BLaER1 (cell line): ENCODE results near the gene TRAF4.
"Not testable (repeated sequence)": the region's sequence is repeated elsewhere in the genome, so short reads cannot be mapped to it uniquely, and the experiment has no call there.

Source experiments
- H3K27ac ChIP-seq: shearing (Covaris generic); formaldehyde crosslinking; 2 replicates; pipeline ENCODE4 v1.8.1; 2022
- H3K27me3 ChIP-seq: shearing (Covaris generic); formaldehyde crosslinking; 2 replicates; pipeline ENCODE4 v1.8.1; 2022
- H3K36me3 ChIP-seq: shearing (Covaris generic); formaldehyde crosslinking; 2 replicates; pipeline ENCODE4 v1.8.1; 2022
- H3K4me1 ChIP-seq: shearing (Covaris generic); formaldehyde crosslinking; 2 replicates; pipeline ENCODE4 v1.8.1; 2022
- H3K4me2 ChIP-seq: shearing (Covaris generic); formaldehyde crosslinking; 2 replicates; pipeline ENCODE4 v1.8.1; 2022
- H3K4me3 ChIP-seq: shearing (Covaris generic); formaldehyde crosslinking; 2 replicates; pipeline ENCODE4 v1.8.1; 2022
- H3K9ac ChIP-seq: shearing (Covaris generic); formaldehyde crosslinking; 2 replicates; pipeline ENCODE4 v1.8.1; 2022
- H3K9me3 ChIP-seq: shearing (Covaris generic); formaldehyde crosslinking; 2 replicates; pipeline ENCODE4 v1.8.1; 2022
- H4K20me1 ChIP-seq: shearing (Covaris generic); formaldehyde crosslinking; 2 replicates; pipeline ENCODE4 v1.8.1; 2022
- Cebpa-rat ChIP-seq: shearing (Covaris generic); IDR thresholded peaks from 2 replicates; pipeline ENCODE4 v1.8.1; 2022

Gene TRAF4

DNA sequence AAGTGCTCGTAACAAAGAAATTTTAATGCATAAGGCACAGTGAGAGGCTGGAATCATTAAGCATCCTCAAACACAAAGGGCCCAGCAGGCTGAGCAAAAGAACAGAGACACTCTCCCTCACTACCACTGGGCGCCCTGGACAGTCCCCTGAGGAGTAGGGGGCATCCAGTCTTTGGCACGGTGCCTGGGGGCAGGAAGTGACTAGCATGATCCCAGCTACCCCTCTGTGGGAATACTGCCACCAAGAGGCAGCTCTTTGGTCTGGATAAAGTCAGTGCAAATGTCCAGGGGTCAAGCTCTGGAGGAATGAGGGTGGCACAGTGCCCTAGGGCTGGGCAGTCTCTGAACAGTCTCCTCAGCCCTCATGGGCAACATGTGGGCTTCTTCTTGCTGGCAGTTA lies 29.5 kb upstream of the TRAF4 start:
- TF ChIP-seq Cebpa-rat: no peak
- Histone ChIP-seq H3K9ac (no peak overlapping the region), H3K27ac (no peak overlapping the region), H3K4me2 (no peak overlapping the region), H3K4me3 (no peak overlapping the region), H3K27me3 (no peaks in the 10 kb centered on the region), H3K36me3 (peaks cover 34% of the 10 kb centered on the region), H3K9me3 (no peaks in the 10 kb centered on the region), H4K20me1 (peaks cover 26% of the 10 kb centered on the region), H3K4me1 (peaks cover 66% of the 10 kb centered on the region)

DNA sequence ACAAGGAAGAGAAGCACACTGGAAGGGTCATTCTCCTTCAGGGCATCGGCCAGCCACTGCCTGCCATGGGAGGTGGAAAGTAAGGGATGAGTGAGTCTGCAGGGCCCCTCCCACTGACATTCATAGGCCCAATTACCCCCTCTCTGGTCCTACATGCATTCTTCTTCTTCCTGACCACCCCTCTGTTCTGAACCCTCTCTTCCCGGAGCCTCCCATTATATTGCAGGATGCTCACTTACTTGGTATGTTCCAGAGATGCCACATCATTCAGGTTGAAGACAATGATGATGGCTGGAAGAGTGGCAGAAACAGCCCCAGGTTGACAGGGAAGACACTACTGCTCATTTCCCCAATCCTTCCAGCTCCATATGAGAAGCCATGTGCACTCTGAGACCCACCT lies 28.6 kb upstream of the TRAF4 start:
- no peaks in the 10 kb centered on the region for H3K9me3 ChIP-seq
- no peak for TF ChIP-seq Cebpa-rat
- no peak overlapping the region for H3K9ac ChIP-seq
- no peaks in the 10 kb centered on the region for H3K27me3 ChIP-seq
- no peak overlapping the region for H3K27ac ChIP-seq
- H3K4me1 ChIP-seq: peaks cover 58% of the 10 kb centered on the region
- H4K20me1 ChIP-seq: peaks cover 30% of the 10 kb centered on the region
- H3K4me3 ChIP-seq: no peak overlapping the region
- H3K36me3 ChIP-seq: peaks cover 34% of the 10 kb centered on the region
- peak overlapping the region; percentile 98; the same call in 1 of the 2 replicates for H3K4me2 ChIP-seq

GRCh38 chr17:28716740-28717577 lies 26.9 kb upstream of the TRAF4 start:
- peaks cover 47% of the 10 kb centered on the region for H3K36me3 ChIP-seq
- peak overlapping the region; percentile 84 for H3K4me3 ChIP-seq
- peak overlapping the region; percentile 98 for H3K4me2 ChIP-seq
- peak overlapping the region; percentile 99 for H3K27ac ChIP-seq
- H3K9ac ChIP-seq: peak overlapping the region; percentile 98
- no peaks in the 10 kb centered on the region for H3K27me3 ChIP-seq
- TF ChIP-seq Cebpa-rat: no peak
- H3K4me1 ChIP-seq: peaks cover 65% of the 10 kb centered on the region
- no peaks in the 10 kb centered on the region for H3K9me3 ChIP-seq
- H4K20me1 ChIP-seq: peaks cover 47% of the 10 kb centered on the region

DNA sequence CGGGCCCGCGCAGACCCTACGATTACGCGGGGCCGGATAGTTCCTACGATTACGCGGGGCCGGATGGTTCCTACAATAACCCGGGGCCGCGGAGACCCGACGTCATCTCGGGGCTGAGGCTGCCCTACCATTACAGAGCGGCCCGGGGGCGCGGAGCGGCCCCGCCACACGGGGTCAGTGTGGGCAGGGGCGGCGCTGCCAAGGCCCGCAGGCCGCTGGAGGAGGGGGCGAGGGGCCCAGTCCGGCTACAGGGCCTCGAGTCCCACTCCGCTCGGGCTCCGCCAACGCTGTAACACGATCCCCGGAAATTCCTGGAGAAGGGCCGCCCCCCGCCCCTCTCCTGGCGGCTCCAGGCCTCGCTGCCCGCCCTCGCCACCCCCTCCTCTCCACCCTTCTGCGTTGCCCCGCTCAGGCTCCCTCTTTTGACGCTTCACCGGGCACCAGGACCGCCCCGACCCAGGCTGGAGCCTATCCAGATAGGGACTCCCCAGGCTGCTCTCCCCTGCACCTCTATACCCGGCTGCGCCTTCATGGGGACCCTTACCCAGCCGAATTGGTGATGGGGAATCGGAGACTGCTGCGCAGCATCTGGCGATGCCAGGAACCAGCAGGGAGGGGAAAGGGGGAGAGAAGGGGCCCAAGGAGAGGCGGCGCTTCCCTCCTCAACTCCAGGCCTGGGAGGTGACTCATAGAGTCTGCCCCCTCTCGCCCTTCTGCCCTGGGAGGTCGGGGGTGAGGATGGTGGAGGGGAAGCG lies 26.1 kb upstream of the TRAF4 start, which contains the start of gene RAB34:
TSS of gene RAB34 (minus strand) at position 291 of the 755 bp plus-strand sequence. CDS start 602 bp downstream, outside the sequence.
- H3K4me3 ChIP-seq: peak within 1 kb of the TSS; percentile 84
- H3K9me3 ChIP-seq: no peaks in the 10 kb centered on the region
- H3K27ac ChIP-seq: peak within 1 kb of the TSS; percentile 99
- H3K4me1 ChIP-seq: peaks cover 67% of the 10 kb centered on the region
- no peaks in the 10 kb centered on the region for H3K27me3 ChIP-seq
- H4K20me1 ChIP-seq: peaks cover 55% of the 10 kb centered on the region
- peak within 1 kb of the TSS; percentile 98 for H3K9ac ChIP-seq
- H3K36me3 ChIP-seq: peaks cover 54% of the 10 kb centered on the region
- H3K4me2 ChIP-seq: peak within 1 kb of the TSS; percentile 98
- no peak for TF ChIP-seq Cebpa-rat

GRCh38 chr17:28718333-28719020 lies 25.3 kb upstream of the TRAF4 start:
- Histone ChIP-seq H3K27me3 (no peaks in the 10 kb centered on the region), H3K4me2 (peak overlapping the region; percentile 98), H3K9ac (peak overlapping the region; percentile 98), H4K20me1 (peaks cover 62% of the 10 kb centered on the region), H3K36me3 (peaks cover 54% of the 10 kb centered on the region), H3K9me3 (no peaks in the 10 kb centered on the region), H3K27ac (peak overlapping the region; percentile 99), H3K4me1 (peaks cover 67% of the 10 kb centered on the region), H3K4me3 (peak overlapping the region; percentile 84)
- no peak for TF ChIP-seq Cebpa-rat

- TF ChIP-seq Cebpa-rat: no peak
- peak overlapping the region; percentile 99 for H3K27ac ChIP-seq
These were observed 24.8 kb upstream of the TRAF4 start for GRCh38 chr17:28719021-28719433.

GRCh38 chr17:28720247-28720996 lies 23.4 kb upstream of the TRAF4 start:
- Histone ChIP-seq H3K36me3 (peaks cover 52% of the 10 kb centered on the region), H3K4me2 (peak overlapping the region; percentile 100), H3K9ac (peak overlapping the region; percentile 98), H3K4me3 (peak overlapping the region; percentile 84), H3K4me1 (peaks cover 71% of the 10 kb centered on the region), H4K20me1 (peaks cover 69% of the 10 kb centered on the region), H3K27ac (peak overlapping the region; percentile 99), H3K9me3 (no peaks in the 10 kb centered on the region), H3K27me3 (no peaks in the 10 kb centered on the region)
- TF ChIP-seq Cebpa-rat: no peak

More at GRCh38 chr17:28719021-28719433, 24.8 kb upstream of the TRAF4 start:
- peak overlapping the region; percentile 84 for H3K4me3 ChIP-seq
- no peaks in the 10 kb centered on the region for H3K9me3 ChIP-seq
- no peaks in the 10 kb centered on the region for H3K27me3 ChIP-seq
- peaks cover 67% of the 10 kb centered on the region for H3K4me1 ChIP-seq
- H4K20me1 ChIP-seq: peaks cover 68% of the 10 kb centered on the region
- H3K4me2 ChIP-seq: peak overlapping the region; percentile 98
- H3K36me3 ChIP-seq: peaks cover 54% of the 10 kb centered on the region
- peak overlapping the region; percentile 98 for H3K9ac ChIP-seq

DNA sequence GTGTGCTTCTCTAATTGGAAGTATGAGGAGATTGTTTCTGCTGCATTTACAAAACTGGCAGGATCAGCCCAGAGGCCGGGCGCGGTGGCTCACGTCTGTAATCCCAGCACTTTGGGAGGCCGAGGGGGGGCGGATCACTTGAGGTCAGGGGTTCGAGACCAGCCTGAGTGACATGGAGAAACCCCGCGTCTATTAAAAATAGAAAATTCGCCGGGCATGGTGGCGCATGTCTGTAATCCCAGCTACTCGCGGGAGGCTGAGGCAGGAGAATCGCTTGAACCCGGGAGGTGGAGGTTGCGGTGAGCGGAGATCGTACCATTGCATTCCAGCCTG lies 22.8 kb upstream of the TRAF4 start:
- Histone ChIP-seq H4K20me1 (peaks cover 68% of the 10 kb centered on the region), H3K4me1 (peaks cover 70% of the 10 kb centered on the region), H3K9ac (peak overlapping the region; percentile 98), H3K36me3 (peaks cover 47% of the 10 kb centered on the region), H3K4me2 (peak overlapping the region; percentile 100), H3K27ac (peak overlapping the region; percentile 99), H3K4me3 (peak overlapping the region; percentile 84)
- not testable (repeated sequence) for H3K27me3 ChIP-seq, H3K9me3 ChIP-seq
